Mesenchymal stem cell (in vitro differentiated cells and primary cell): Measurements from ENCODE around the gene TMEM123.

Experiments
- DNase-seq: peaks from one replicate; pipeline ENCODE4 v3.0.0-alpha.2; 2013
- H2AFZ ChIP-seq: one replicate; pipeline ENCODE4 v1.6.1; 2013; ENCODE audit warnings: low read depth, mild to moderate bottlenecking, control low read depth, inconsistent platforms, low read length, moderate library complexity
- H2AK5ac ChIP-seq: 2 replicates; pipeline ENCODE4 v1.6.1; 2013; ENCODE audit warnings: low read length, moderate library complexity, mild to moderate bottlenecking, inconsistent platforms; ENCODE audit not compliant: severe bottlenecking
- H2BK120ac ChIP-seq: one replicate; pipeline ENCODE4 v1.6.1; 2013; ENCODE audit warnings: low read depth, mild to moderate bottlenecking, inconsistent platforms, low read length, moderate library complexity
- H2BK12ac ChIP-seq, 2 experiments: one replicate each; pipeline ENCODE4 v1.6.1; 2013; ENCODE audit warnings: inconsistent platforms in 2 of 2, low read length in 2 of 2, mild to moderate bottlenecking in 2 of 2, moderate library complexity in 2 of 2, control low read depth in 1 of 2
- H2BK15ac ChIP-seq: one replicate; pipeline ENCODE4 v1.6.1; 2013; ENCODE audit warnings: mild to moderate bottlenecking, low read depth, inconsistent platforms; ENCODE audit not compliant: poor library complexity, severe bottlenecking
- H2BK5ac ChIP-seq: 2 replicates; pipeline ENCODE4 v1.6.1; 2013; ENCODE audit warnings: low read depth, mild to moderate bottlenecking, low read length, control low read depth, inconsistent platforms; ENCODE audit not compliant: poor library complexity, severe bottlenecking
- H3K14ac ChIP-seq, 2 experiments: one replicate each; pipeline ENCODE4 v1.6.1; 2013; ENCODE audit warnings: inconsistent platforms in 2 of 2, low read length in 2 of 2, control low read depth in 1 of 2, mild to moderate bottlenecking in 1 of 2, moderate library complexity in 1 of 2
- H3K18ac ChIP-seq, 2 experiments: one replicate each; pipeline ENCODE4 v1.6.1; 2013; ENCODE audit warnings: inconsistent platforms in 2 of 2, low read length in 2 of 2, control low read depth in 1 of 2, low read depth in 1 of 2, mild to moderate bottlenecking in 1 of 2
- H3K23ac ChIP-seq, 2 experiments: one replicate each; pipeline ENCODE4 v1.6.1; 2013; ENCODE audit warnings: inconsistent platforms in 2 of 2, low read length in 2 of 2, mild to moderate bottlenecking in 2 of 2, moderate library complexity in 2 of 2, control low read depth in 1 of 2
- H3K27ac ChIP-seq: 2 replicates; pipeline ENCODE4 v1.5.1; 2013; ENCODE audit warnings: mild to moderate bottlenecking, moderate library complexity, low read length, control low read depth, inconsistent platforms; ENCODE audit not compliant: poor library complexity, severe bottlenecking
- H3K27me3 ChIP-seq, 2 experiments: 2 replicates each; pipeline versions ENCODE4 v1.6.1 to v1.7.0; 2013; ENCODE audit warnings: low read length in 2 of 2, mild to moderate bottlenecking in 2 of 2, moderate library complexity in 2 of 2, control low read depth in 1 of 2, inconsistent platforms in 1 of 2; ENCODE audit not compliant: control insufficient read depth in 1 of 2, insufficient read depth in 1 of 2
- H3K36me3 ChIP-seq, 2 experiments: 2 replicates each; pipeline versions ENCODE4 v1.6.1 to v1.7.0; 2013; ENCODE audit warnings: low read length in 2 of 2, control low read depth in 1 of 2, inconsistent platforms in 1 of 2, low read depth in 1 of 2, mild to moderate bottlenecking in 1 of 2; ENCODE audit not compliant: insufficient read depth in 2 of 2, control insufficient read depth in 1 of 2
- H3K4ac ChIP-seq, 2 experiments: one replicate each; pipeline ENCODE4 v1.6.1; 2013; ENCODE audit warnings: inconsistent platforms in 2 of 2, low read length in 2 of 2, mild to moderate bottlenecking in 2 of 2, moderate library complexity in 2 of 2, control low read depth in 1 of 2, low read depth in 1 of 2
- H3K4me1 ChIP-seq: 2 replicates; pipeline ENCODE4 v1.6.1; 2013; ENCODE audit warnings: low read depth, low read length, control low read depth; ENCODE audit not compliant: control insufficient read depth, insufficient read depth
- H3K4me2 ChIP-seq: 2 replicates; pipeline ENCODE4 v1.6.1; 2013; ENCODE audit warnings: low read length, mild to moderate bottlenecking, inconsistent platforms; ENCODE audit not compliant: poor library complexity, severe bottlenecking
- H3K4me3 ChIP-seq, 2 experiments: 2 replicates each; pipeline versions ENCODE4 v1.5.1 to v1.7.0; 2013; ENCODE audit warnings: low read length in 2 of 2, mild to moderate bottlenecking in 2 of 2, control low read depth in 1 of 2, low read depth in 1 of 2; ENCODE audit not compliant: insufficient read depth in 1 of 2
- H3K79me1 ChIP-seq: replicated peaks from 2 replicates; pipeline ENCODE4 v1.6.1; 2013; ENCODE audit warnings: mild to moderate bottlenecking, control low read depth, low read length, inconsistent platforms; ENCODE audit not compliant: poor library complexity, severe bottlenecking
- H3K9ac ChIP-seq: 2 replicates; pipeline ENCODE4 v1.7.0; 2013; ENCODE audit warnings: mild to moderate bottlenecking, low read length, moderate library complexity
- H3K9me3 ChIP-seq: 2 replicates; pipeline ENCODE4 v1.7.0; 2013; ENCODE audit warnings: mild to moderate bottlenecking, low read length; ENCODE audit not compliant: control insufficient read depth
- H4K8ac ChIP-seq: one replicate; pipeline ENCODE4 v1.6.1; 2013; ENCODE audit warnings: inconsistent platforms, mild to moderate bottlenecking, low read length, moderate library complexity
- H4K91ac ChIP-seq: one replicate; pipeline ENCODE4 v1.6.1; 2013; ENCODE audit warnings: mild to moderate bottlenecking, low read length, inconsistent platforms
- WGBS: methylation state at CpG from one replicate; pipeline ENCODE4 v1.1.7; 2013; ENCODE audit warnings: mixed read lengths; 5-methylcytosine and 5-hydroxymethylcytosine counted together

Gene TMEM123

DNA sequence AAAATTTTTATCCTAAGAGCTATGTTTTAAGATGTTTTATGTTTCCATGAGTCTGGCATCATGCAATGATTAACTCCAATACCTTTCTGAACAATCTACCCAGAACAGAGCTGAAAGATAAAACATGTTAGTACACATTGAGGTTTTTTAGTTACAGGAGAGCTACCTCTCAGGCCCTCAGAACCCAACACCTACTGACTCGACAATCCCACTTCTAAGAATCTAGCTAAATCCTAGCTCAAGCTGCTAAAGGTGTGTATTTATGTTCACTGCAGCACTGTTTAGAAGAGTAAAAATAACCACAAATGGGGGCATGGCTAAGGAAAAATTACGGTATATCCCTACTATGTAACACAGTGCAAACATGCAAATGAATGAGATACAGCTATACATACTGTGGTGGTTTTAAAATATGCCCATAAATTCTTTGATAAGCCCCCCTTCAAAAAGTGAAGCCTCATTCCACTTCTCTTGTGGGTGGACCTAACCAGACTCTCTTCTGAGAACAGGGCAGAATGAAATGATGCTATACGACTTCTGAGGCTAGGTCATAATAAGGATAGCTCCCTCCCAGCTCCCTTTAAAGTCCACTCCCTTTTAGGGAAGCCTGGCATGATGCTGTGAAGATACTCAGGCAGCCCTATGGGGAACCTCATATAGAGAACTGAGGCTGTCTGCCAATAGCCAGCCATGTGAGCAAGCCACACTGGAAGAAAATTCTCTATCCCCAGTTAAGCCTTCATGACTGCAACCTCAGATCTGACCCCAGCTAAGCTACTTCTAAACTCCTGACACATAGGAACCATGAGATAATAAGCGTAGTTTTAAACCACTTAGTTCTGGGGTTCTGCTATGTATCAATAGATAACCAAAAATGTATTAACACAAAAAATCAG is 29.5 kb downstream of the TMEM123 start:
- Histone ChIP-seq H2BK15ac (no peak overlapping the region), H3K27me3 (no peaks in the 10 kb centered on the region), H3K4me2 (no peak overlapping the region), H4K91ac (no peak overlapping the region), H3K9ac (no peak overlapping the region), H2AK5ac (no peak overlapping the region), H3K4me3 (no peak overlapping the region), H2BK12ac (no peak overlapping the region), H3K9me3 (no peaks in the 10 kb centered on the region), H2AFZ (no peak overlapping the region), H3K18ac (no peak overlapping the region), H3K27ac (no peak overlapping the region), H4K8ac (no peak overlapping the region), H3K14ac (no peak overlapping the region), H2BK5ac (no peak overlapping the region), H3K36me3 (peaks cover 0 to 2% of the 10 kb centered on the region in 2 experiments), H3K4me1 (peaks cover 5% of the 10 kb centered on the region), H3K79me1 (peaks cover 8% of the 10 kb centered on the region), H2BK120ac (no peak overlapping the region), H3K4ac (no peak overlapping the region), H3K23ac (no peak overlapping the region)
- 86% methylated on average over 2 of the region's 4 CpGs for WGBS
- DNase-seq: no peak

DNA sequence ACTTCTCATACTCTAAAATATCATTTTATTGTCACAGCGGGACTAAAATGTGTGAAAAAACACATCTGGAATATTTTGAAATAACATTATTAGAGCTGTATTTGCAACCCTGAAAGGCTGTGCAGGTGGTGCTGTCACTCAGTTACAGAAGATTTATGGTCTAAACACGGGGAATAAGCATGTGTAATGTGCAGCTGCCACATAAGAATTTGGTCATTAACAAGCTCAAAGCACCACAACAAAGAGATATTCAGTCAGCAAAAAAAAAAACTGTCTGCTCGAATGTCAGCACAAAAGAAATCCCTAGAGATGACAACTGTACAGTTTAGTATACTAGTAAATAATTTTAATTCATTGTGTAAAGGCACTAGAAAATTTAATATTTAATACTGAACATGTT is 31.3 kb downstream of the TMEM123 start:
- H3K79me1 ChIP-seq: peaks cover 15% of the 10 kb centered on the region

DNA sequence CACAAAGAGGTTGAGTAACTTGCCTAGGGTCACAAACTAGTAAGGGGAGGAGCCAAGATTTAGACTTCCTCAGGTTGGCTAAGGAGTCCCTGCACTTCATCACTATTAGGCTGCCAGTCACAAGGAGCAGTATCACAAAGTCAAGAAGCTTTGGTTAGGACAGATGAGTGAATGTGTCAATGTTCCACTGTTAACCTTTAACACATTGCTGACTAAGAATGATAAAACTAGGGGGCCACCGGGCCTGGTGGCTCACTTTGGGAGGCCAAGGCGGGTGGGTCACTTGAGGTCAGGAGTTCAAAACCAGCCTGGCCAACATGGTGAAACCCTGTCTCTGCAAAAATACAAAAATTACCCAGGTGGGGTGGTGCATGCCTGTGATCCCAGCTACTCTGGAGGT is 32.0 kb downstream of the TMEM123 start:
- Histone ChIP-seq H2BK5ac (no peak overlapping the region), H2BK120ac (no peak overlapping the region), H3K9ac (no peak overlapping the region), H3K4me2 (no peak overlapping the region), H3K4ac (no peak overlapping the region), H3K9me3 (peaks cover 4% of the 10 kb centered on the region), H2BK15ac (no peak overlapping the region), H3K14ac (no peak overlapping the region), H3K27me3 (no peaks in the 10 kb centered on the region), H3K36me3 (peaks cover 0 to 2% of the 10 kb centered on the region in 2 experiments), H3K18ac (no peak overlapping the region), H2AFZ (no peak overlapping the region), H2AK5ac (no peak overlapping the region), H3K4me1 (peaks cover 5% of the 10 kb centered on the region), H3K4me3 (no peak overlapping the region), H4K91ac (no peak overlapping the region), H3K27ac (no peak overlapping the region), H2BK12ac (no peak overlapping the region), H4K8ac (no peak overlapping the region), H3K79me1 (peaks cover 16% of the 10 kb centered on the region), H3K23ac (no peak overlapping the region)
- no peak for DNase-seq
- 83% methylated on average over 2 of the region's 2 CpGs for WGBS

More for the DNA sequence above, 31.3 kb downstream of the TMEM123 start:
- Histone ChIP-seq H3K4me3 (no peak overlapping the region), H4K91ac (no peak overlapping the region), H3K14ac (no peak overlapping the region), H3K27me3 (no peaks in the 10 kb centered on the region), H3K4me2 (no peak overlapping the region), H3K27ac (no peak overlapping the region), H3K9ac (no peak overlapping the region), H2BK15ac (no peak overlapping the region), H3K4ac (no peak overlapping the region), H2BK5ac (no peak overlapping the region), H3K36me3 (peaks cover 0 to 2% of the 10 kb centered on the region in 2 experiments), H2AFZ (no peak overlapping the region), H3K18ac (no peak overlapping the region), H3K9me3 (peaks cover 4% of the 10 kb centered on the region), H2BK120ac (no peak overlapping the region), H2BK12ac (no peak overlapping the region), H4K8ac (no peak overlapping the region), H3K23ac (no peak overlapping the region), H2AK5ac (no peak overlapping the region), H3K4me1 (peaks cover 5% of the 10 kb centered on the region)
- WGBS: no CpG with 5 or more reads among the region's 3 CpGs
- DNase-seq: no peak

DNA sequence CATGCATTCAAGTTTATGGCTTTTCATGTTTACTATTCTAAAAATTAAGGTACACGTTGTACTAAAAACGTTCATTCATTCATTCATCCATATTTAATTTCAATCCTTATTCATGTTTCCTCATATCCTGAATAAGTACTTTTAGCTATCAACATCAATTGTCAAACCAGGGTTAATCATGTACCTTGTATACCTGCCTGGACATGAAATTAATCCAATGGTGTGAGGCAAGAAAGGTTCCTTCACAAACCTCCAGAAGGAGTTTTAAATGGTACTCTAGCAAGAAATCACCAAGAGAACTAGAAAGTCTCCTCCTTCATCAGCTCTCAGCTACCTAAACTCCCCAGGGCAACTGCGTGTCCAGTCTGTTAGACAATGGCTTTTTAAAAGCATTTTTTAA is 33.4 kb downstream of the TMEM123 start:
- no peaks in the 10 kb centered on the region for H3K36me3 ChIP-seq
- H2BK15ac ChIP-seq: no peak overlapping the region
- H2BK120ac ChIP-seq: no peak overlapping the region
- H3K4me3 ChIP-seq: no peak overlapping the region
- no peak overlapping the region for H4K8ac ChIP-seq
- H3K18ac ChIP-seq: no peak overlapping the region
- H3K79me1 ChIP-seq: peaks cover 15% of the 10 kb centered on the region
- no peak overlapping the region for H2AK5ac ChIP-seq
- no peak overlapping the region for H2BK12ac ChIP-seq
- H3K27me3 ChIP-seq: no peaks in the 10 kb centered on the region
- H3K23ac ChIP-seq: no peak overlapping the region
- 97% methylated on average over 3 of the region's 3 CpGs for WGBS
- no peak overlapping the region for H3K14ac ChIP-seq
- no peak overlapping the region for H3K9ac ChIP-seq
- H4K91ac ChIP-seq: no peak overlapping the region
- no peak overlapping the region for H2AFZ ChIP-seq
- no peak overlapping the region for H3K27ac ChIP-seq
- no peak overlapping the region for H3K4me2 ChIP-seq
- no peak overlapping the region for H2BK5ac ChIP-seq
- peaks cover 5% of the 10 kb centered on the region for H3K4me1 ChIP-seq
- peaks cover 6% of the 10 kb centered on the region for H3K9me3 ChIP-seq
- DNase-seq: no peak
- no peak overlapping the region for H3K4ac ChIP-seq
